MM.1S (cell line): Measurements from ENCODE around the gene COL6A2.

ENCODE experiments used
- DNase-seq: peaks from one replicate; pipeline ENCODE4 v3.0.0-alpha.2; 2015
- H2AFZ ChIP-seq: fragments of 300-600 bp; sonication (generic); 2 replicates; pipeline ENCODE4 v1.6.0; 2016; ENCODE audit warnings: antibody characterized with exemption, low read length
- H3F3A ChIP-seq: fragments of 300-600 bp; sonication (generic); 2 replicates; pipeline ENCODE4 v1.6.1; 2016; ENCODE audit warnings: mild to moderate bottlenecking, antibody characterized with exemption, low read length, moderate library complexity, mixed read lengths; ENCODE audit not compliant: insufficient read depth
- H3K27ac ChIP-seq: fragments of 300-600 bp; sonication (generic); 2 replicates; pipeline ENCODE4 v1.5.1; 2016; ENCODE audit warnings: mild to moderate bottlenecking, low read length
- H3K27me3 ChIP-seq: fragments of 300-600 bp; sonication (generic); replicated peaks from 2 replicates; pipeline ENCODE4 v1.6.0; 2016; ENCODE audit warnings: low read length; ENCODE audit not compliant: insufficient read depth
- H3K36me3 ChIP-seq: fragments of 300-600 bp; sonication (generic); replicated peaks from 2 replicates; pipeline ENCODE4 v1.6.1; 2016; ENCODE audit warnings: mild to moderate bottlenecking, low read length, mixed read lengths; ENCODE audit not compliant: insufficient read depth
- H3K4me1 ChIP-seq: fragments of 300-600 bp; sonication (generic); 2 replicates; pipeline ENCODE4 v1.6.1; 2016; ENCODE audit warnings: low read length, mixed read lengths
- H3K4me2 ChIP-seq: fragments of 300-600 bp; sonication (generic); 2 replicates; pipeline ENCODE4 v1.6.0; 2016; ENCODE audit warnings: low read depth, low read length
- H3K4me3 ChIP-seq: fragments of 300-600 bp; sonication (generic); 2 replicates; pipeline ENCODE4 v1.5.1; 2016; ENCODE audit warnings: low read length, mixed read lengths
- H3K79me2 ChIP-seq: fragments of 300-600 bp; sonication (generic); 2 replicates; pipeline ENCODE4 v1.6.1; 2016; ENCODE audit warnings: mixed run types, low read length, mixed read lengths
- H3K9ac ChIP-seq: fragments of 300-600 bp; sonication (generic); 2 replicates; pipeline ENCODE4 v1.6.1; 2016; ENCODE audit warnings: low read length, mixed read lengths
- H3K9me2 ChIP-seq: fragments of 300-600 bp; sonication (generic); replicated peaks from 2 replicates; pipeline ENCODE4 v1.6.1; 2016; ENCODE audit warnings: mild to moderate bottlenecking, low read length, mixed read lengths; ENCODE audit not compliant: insufficient read depth
- H3K9me3 ChIP-seq: fragments of 300-600 bp; sonication (generic); replicated peaks from 2 replicates; pipeline ENCODE4 v1.6.1; 2016; ENCODE audit warnings: mild to moderate bottlenecking, low read length, mixed read lengths; ENCODE audit not compliant: insufficient read depth
- H4K20me1 ChIP-seq: fragments of 300-600 bp; sonication (generic); 2 replicates; pipeline ENCODE4 v1.6.1; 2016; ENCODE audit warnings: mild to moderate bottlenecking, low read length, moderate library complexity, mixed read lengths; ENCODE audit not compliant: insufficient read depth
- CTCF ChIP-seq: fragments of 300-600 bp; sonication (generic); IDR thresholded peaks from 2 replicates; pipeline ENCODE4 v1.5.1; 2016; ENCODE audit warnings: antibody characterized with exemption, low read length, mixed read lengths
- EZH2 ChIP-seq: fragments of 300-600 bp; sonication (generic); optimal IDR thresholded peaks from 2 replicates; pipeline ENCODE3; 2017; ENCODE audit warnings: low read depth, mild to moderate bottlenecking, antibody characterized with exemption, low read length, mixed read lengths
- EZH2phosphoT487 ChIP-seq: fragments of 300-600 bp; sonication (generic); IDR thresholded peaks from 2 replicates; pipeline ENCODE4 v1.6.1; 2018; ENCODE audit warnings: antibody characterized with exemption, low read length

COL6A2 gene

GRCh38 chr21:46115441-46116188 lies 17.7 kb downstream of the COL6A2 start:
- Histone ChIP-seq H3K9me3 (no peaks in the 10 kb centered on the region), H3K4me2 (no peak overlapping the region), H2AFZ (no peak overlapping the region), H3K9me2 (no peaks in the 10 kb centered on the region), H4K20me1 (no peaks in the 10 kb centered on the region), H3F3A (no peaks in the 10 kb centered on the region), H3K36me3 (no peaks in the 10 kb centered on the region), H3K79me2 (no peaks in the 10 kb centered on the region), H3K4me1 (no peaks in the 10 kb centered on the region), H3K27me3 (peaks cover 94% of the 10 kb centered on the region), H3K9ac (no peak overlapping the region), H3K27ac (no peak overlapping the region), H3K4me3 (no peak overlapping the region)
- TF ChIP-seq EZH2 (no peak), CTCF (no peak), EZH2phosphoT487 (no peak)
- DNase-seq = no peak

- Histone ChIP-seq H3K4me1 (no peaks in the 10 kb centered on the region), H3K9ac (no peak overlapping the region), H3K79me2 (no peaks in the 10 kb centered on the region), H3K27ac (no peak overlapping the region), H3K9me3 (no peaks in the 10 kb centered on the region), H3K4me3 (no peak overlapping the region), H4K20me1 (no peaks in the 10 kb centered on the region), H3K4me2 (no peak overlapping the region), H3F3A (no peaks in the 10 kb centered on the region), H2AFZ (no peak overlapping the region), H3K27me3 (peaks cover 94% of the 10 kb centered on the region), H3K36me3 (no peaks in the 10 kb centered on the region), H3K9me2 (no peaks in the 10 kb centered on the region)
- no peak for DNase-seq
- TF ChIP-seq EZH2phosphoT487 = no peak
- TF ChIP-seq EZH2 = no peak
- no peak for TF ChIP-seq CTCF
Observed at GRCh38 chr21:46116189-46116775, 18.4 kb downstream of the COL6A2 start.

GRCh38 chr21:46116776-46117585 lies 19.1 kb downstream of the COL6A2 start:
- no peaks in the 10 kb centered on the region for H3K36me3 ChIP-seq
- no peak overlapping the region for H3K4me3 ChIP-seq
- no peak overlapping the region for H2AFZ ChIP-seq
- DNase-seq = no peak
- H3K27me3 ChIP-seq = peaks cover 97% of the 10 kb centered on the region
- TF ChIP-seq EZH2 (no peak), CTCF (no peak), EZH2phosphoT487 (no peak)
- no peaks in the 10 kb centered on the region for H3K9me3 ChIP-seq
- no peaks in the 10 kb centered on the region for H3K9me2 ChIP-seq
- no peak overlapping the region for H3K27ac ChIP-seq
- H3K4me1 ChIP-seq = no peaks in the 10 kb centered on the region
- H3K9ac ChIP-seq = no peak overlapping the region
- no peak overlapping the region for H3K4me2 ChIP-seq
- H3K79me2 ChIP-seq = no peaks in the 10 kb centered on the region
- no peaks in the 10 kb centered on the region for H4K20me1 ChIP-seq
- H3F3A ChIP-seq = no peaks in the 10 kb centered on the region
